COLO668 (cell line): ENCODE data around the gene RNF151.
"Not testable (repeated sequence)": the region's sequence is repeated elsewhere in the genome, so short reads cannot be mapped to it uniquely, and the experiment has no call there.

ENCODE experiments used
- DNase-seq: peaks from one replicate; lab custom pipeline; 2025; ENCODE audit not compliant: unreplicated experiment; lab: John Stamatoyannopoulos, UW

RNF151 gene

GRCh38 chr16:1958715-1959268 is 7.9 kb upstream of the RNF151 start:
- DNase-seq, result no peak

DNA sequence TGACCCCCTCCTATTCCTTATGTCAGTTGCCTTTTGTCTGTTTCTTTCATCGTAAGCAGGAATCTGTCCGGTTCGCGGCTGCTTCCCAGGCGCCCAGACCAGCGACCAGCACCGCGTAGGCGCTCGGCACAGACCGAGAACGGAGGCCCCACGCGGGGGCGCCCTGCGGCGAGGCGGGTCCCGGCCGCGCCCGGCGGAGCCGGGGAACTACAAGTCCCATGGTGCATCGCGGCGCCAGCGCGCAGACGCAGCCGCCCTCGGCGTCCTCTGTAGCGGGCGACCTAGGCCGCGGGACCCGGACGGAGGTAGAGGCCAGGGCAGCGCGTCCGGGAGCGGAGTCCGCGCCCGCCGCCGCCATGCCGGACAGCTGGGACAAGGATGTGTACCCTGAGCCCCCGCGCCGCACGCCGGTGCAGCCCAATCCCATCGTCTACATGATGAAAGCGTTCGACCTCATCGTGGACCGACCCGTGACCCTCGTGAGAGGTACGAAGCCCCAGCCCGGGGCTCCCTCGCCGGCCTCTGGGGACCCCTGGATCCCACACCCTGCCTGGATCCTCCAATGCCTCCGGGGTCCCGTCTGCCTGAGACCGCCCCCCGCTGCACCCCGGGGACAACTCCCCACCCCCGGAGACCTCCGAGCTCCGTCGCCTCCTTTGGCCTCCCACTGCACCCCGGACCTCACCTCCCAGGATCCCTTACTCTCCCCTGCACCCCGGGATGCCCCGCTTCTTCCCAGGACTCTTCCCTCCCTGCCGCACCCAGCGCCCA is 7.2 kb upstream of the RNF151 start, which contains the start of gene NDUFB10:
Gene NDUFB10, plus strand, starts transcription at position 270 of the 771 bp plus-strand sequence. Its CDS starts 87 bp downstream, at position 357.
- DNase-seq, result peak; percentile 96

GRCh38 chr16:1960665-1961630 is 5.7 kb upstream of the RNF151 start:
- peak; percentile 67 for DNase-seq

DNA sequence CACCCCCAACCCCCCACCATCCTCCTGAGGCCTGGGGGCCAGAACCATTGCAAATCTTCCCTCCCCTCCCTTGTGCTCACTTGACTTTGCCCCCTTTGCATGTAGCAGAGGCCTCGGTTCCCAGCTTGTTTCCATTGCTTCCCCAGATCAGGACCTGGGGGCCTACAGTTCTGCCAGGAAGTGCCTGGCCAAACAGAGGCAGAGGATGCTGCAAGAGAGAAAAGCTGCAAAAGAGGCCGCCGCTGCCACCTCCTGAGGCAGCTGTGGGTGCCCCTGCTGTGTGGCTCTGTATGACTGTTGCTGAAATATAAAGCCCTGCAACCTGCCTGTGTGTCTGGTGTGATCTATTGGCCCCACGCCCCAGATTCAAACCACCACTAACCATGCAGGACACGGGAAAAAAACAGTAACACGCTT is 5.0 kb upstream of the RNF151 start:
- DNase-seq, result peak; percentile 17

DNA sequence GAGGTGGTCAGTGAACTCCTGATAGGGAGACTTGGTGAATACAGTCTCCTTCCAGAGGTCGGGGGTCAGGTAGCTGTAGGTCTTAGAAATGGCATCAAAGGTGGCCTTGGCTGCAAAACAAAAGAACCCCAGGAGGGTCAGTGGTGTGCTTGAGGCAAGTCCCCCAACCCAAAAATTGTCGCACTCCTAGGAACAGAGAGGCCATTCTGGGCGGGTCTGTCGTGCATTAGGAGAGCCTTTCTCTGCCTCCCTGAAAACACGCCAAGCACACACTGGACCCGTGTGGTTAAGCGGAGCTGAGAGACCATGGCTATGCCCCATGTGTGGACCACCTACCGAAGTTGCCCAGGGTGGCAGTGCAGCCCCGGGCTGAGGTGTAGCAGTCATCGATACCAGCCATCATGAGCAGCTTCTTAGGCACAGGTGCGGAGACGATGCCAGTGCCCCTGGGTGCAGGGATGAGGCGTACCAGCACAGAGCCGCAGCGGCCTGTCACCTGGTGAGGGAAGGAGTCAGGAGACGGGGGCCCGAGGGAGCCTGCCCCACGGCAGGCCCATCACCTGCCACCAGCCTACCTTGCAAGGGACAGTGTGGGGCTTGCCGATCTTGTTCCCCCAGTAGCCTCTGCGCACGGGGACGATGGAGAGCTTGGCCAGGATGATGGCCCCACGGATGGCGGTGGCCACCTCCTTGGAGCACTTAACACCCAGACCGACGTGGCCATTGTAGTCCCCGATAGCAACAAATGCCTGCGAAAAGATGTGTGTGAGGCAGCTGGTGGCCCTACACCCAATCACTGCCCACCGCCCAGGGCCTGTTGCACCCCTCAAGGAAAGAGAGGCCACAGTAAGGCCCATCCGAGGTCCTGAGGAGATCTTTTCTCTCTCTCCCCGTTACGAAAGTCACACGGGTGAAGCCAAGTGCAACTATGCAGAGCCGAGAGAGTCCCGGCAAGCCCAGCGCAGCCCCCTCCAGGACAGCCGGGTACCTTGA is 4.2 kb upstream of the RNF151 start:
- DNase-seq, result not testable (repeated sequence)

DNA sequence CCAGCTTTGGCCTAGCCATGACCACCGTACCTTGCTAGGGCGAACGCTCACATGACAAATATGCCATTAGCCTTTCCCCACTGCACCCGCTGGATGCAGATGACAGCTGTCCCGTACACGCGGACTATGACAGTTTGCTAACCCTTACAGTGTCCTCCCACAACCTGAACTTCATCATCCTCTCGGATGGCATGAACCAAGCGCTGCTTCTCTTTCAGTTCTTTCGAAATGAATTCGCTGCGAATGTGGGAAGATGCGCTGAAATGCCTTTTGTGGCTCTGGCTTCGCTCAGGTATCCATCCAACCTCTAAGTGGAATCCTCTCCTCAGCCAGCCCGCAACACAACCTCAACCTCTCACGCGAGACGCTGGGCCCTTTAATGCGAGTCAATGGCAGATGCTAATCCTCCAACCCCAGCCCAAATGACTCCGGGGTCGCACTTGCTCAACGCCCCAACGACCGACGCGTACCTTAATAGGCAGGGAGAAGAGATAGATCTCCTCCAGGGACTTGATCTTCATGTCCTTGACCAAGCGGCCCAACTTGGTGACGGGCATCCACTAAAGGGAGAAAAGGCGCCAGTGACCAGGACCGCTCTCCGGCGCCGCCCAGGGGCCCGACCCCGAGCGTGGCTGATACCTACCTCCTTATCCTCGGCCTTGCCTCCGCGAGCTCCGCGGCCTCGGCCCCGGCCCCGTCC is 2.7 kb upstream of the RNF151 start:
- DNase-seq, result peak; percentile 63

DNA sequence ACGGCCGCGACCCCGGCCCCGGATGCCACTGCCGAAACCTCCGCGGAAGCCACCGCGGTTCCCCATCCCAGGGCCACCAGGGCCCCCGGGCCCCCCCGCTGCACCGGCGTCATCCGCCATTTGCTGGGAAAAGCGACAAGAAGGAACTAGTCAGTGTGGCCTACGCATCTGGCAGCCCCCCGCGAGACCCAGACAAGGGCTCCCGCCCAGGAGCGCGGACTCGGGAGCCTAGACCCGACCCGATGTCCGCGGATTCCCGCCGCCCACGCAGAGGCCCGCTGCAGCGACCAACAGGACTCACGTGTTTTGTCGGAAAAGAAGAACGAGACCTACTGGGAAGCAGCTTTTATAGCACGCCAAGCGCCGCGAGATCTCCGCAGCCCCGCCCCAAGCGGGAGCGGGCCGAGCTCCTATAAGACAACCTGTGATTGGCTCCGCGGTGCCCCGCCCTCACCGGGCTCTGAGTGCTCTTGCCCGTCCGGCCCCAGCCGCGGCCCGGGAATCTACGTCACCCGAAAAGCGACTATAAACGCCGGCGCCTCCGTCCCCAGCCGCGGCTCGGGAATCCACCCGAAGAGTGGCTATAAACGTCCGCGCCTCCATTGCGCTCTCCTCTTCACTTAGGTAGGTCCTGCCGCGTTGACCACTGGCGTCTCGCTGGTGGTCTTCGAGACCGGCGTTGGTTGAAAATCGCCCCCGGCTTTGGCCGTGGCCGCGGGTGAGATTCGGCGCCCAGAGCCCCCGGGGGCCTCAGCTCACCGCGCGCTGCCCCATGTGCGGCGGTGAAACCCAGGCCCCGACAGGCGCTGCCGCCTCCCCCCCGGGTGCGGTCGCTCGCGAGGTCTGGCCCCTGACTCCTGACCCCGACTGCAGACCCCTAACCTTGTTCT is 1.9 kb upstream of the RNF151 start, which contains the start of gene RPS2:
Gene RPS2, minus strand, starts transcription at position 321 of the 890 bp plus-strand sequence. Its CDS starts 201 bp downstream, at position 120.
- DNase-seq, result peak; percentile 99

- peak; percentile 26 for DNase-seq
Observed at GRCh38 chr16:1965396-1966001, 1.2 kb upstream of the RNF151 start.

DNA sequence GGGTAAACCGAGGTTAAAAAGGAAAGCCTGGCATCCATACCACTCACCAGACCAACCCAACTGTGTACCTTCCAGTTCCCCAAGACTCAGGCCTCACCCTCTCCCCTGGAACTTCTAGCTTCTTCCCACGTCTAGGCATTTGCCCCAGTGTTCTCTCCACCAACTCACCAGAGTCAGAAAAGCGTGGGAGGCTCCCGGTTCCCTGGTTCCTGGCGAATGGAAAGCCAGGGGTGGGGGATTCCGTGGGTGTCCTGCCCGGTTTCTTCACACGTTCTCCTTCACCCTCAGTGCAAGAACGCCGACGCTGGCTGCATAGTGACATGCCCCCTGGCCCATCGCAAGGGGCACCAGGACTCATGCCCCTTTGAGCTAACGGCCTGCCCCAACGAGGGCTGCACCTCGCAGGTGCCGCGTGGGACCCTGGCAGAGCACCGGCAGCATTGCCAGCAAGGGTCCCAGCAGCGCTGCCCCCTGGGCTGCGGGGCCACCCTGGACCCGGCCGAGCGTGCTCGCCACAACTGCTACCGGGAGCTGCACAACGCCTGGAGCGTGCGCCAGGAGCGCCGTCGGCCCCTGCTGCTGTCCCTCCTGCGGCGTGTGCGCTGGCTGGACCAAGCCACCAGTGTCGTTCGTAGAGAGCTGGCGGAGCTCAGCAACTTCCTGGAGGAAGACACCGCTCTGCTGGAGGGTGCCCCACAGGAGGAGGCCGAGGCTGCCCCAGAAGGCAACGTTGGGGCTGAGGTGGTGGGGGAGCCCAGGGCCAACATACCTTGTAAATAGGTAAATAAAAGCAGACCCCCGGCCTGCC is 1.7 kb downstream of the RNF151 start:
- DNase-seq, result no peak

DNA sequence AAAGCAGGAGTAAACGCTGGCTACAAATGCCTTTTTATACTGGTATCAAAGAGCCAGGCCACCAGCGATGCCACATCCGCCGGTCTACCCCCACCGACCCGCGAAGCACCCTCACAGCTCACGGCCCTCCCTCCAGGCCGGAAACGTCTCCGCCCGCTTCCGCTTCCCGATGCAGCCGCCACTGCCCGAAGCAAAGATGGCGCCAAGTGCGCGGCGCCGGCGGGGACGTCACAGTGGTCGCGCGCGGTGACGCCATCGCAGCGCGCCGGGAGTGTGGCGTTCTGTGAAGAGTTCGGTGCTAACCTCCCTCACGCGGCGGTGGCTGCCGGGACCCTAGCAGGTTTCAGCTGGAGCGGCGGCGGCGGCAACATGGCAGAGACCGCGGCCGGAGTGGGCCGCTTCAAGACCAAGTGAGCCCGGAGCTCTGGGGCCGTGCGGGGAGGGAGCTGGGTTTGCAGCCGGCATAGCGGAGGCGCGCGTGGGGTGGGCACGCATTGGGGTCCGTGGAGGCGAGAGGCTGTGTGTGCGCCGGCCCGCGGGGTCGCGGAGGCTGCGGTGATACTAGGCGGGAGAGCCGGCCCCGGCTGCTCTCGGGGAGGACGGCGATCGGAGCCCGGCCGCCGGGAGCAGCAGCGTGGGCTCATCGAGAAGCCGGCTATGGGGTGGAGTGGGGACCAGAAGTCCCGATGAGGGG is 5.3 kb downstream of the RNF151 start, which contains the start of gene TBL3:
Gene TBL3, plus strand, starts transcription at position 258 of the 694 bp plus-strand sequence. Its CDS starts 112 bp downstream, at position 370.
- DNase-seq, result peak; percentile 95

DNA sequence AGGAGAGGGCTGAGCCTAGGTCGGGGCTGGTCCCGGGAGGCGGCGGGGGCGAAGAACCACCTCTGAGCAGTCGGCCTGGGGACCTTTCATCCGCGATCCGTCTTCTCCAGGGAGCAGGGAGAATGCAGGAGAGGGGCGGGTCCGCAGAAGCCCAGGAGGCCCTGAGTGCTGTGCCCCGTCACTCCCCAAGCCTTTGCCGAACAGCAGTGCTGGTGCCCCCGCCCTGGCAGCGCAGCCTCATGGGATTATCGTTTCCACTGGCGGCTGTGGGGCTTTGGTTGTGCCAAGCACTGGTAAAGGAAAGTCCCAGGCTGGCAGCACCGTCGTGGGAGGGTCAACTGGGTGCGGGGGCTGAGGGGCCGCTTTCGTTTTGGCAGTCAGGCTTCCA is 5.8 kb downstream of the RNF151 start:
- peak; percentile 26 for DNase-seq

GRCh38 chr16:1973461-1974156 is 7.0 kb downstream of the RNF151 start:
- DNase-seq, result no peak

DNA sequence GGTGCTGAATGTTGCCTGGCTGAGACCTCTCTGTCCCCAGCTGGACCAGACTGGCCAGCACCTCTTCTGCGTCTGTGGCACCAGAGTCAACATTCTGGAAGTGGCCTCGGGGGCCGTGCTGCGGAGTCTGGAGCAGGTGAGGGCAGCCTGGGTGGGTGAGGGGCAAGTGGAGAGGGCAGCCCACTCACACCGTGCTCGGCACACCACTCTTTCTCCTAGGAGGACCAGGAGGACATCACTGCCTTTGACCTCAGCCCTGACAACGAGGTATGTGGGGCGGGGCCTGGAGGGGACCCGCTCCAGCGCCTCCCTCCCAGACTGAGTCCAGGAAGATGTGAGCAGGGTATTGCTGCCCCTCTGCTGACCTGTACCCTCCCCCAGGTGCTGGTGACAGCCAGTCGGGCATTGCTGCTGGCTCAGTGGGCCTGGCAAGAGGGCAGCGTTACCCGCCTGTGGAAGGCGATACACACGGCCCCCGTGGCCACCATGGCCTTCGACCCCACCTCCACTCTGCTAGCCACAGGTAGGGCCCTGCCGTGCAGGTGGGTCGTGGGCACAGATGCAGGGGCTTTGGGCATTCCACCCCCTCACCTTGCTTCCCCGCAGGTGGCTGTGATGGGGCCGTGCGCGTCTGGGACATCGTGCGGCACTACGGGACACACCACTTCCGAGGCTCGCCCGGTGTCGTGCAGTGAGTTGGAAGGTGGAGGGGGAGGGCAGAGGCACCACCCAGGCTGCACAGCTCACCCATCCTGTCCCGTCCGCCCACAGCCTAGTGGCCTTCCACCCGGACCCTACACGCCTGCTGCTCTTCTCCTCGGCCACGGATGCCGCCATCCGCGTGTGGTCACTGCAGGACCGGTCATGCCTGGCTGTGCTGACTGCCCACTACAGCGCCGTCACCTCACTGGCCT is 7.8 kb downstream of the RNF151 start:
- DNase-seq, result no peak

- DNase-seq, result no peak
Observed at GRCh38 chr16:1975432-1976215, 9.0 kb downstream of the RNF151 start.
